Fibroblast of skin of left quadriceps (primary cell): ENCODE results near the gene MDGA2.

Experiments
- DNase-seq, 2 experiments: peaks; one replicate each; pipeline ENCODE4 v3.0.0-alpha.2; 2013; ENCODE audit warnings: low read depth in 2 of 2

Gene MDGA2

GRCh38 chr14:47490353-47490752 lies 185.1 kb downstream of the MDGA2 start:
- no peak for DNase-seq

GRCh38 chr14:47485421-47485820 lies 190.0 kb downstream of the MDGA2 start:
- DNase-seq = no peak

- DNase-seq = no peak
Observed at GRCh38 chr14:47483449-47483848, 192.0 kb downstream of the MDGA2 start.

- DNase-seq = no peak
Observed at GRCh38 chr14:47471075-47471474, 204.3 kb downstream of the MDGA2 start.

- no peak for DNase-seq
Observed at GRCh38 chr14:47466916-47467315, 208.5 kb downstream of the MDGA2 start.

- DNase-seq = no peak
Observed at GRCh38 chr14:47454025-47454424, 221.4 kb downstream of the MDGA2 start.

- no peak for DNase-seq
Observed at GRCh38 chr14:47447076-47447475, 228.3 kb downstream of the MDGA2 start.

- no peak for DNase-seq
Observed at GRCh38 chr14:47442211-47442610, 233.2 kb downstream of the MDGA2 start.

- DNase-seq = no peak
Observed at GRCh38 chr14:47439953-47440352, 235.5 kb downstream of the MDGA2 start.

- DNase-seq = peak; percentile 63 to 65
Observed at GRCh38 chr14:47438650-47439140, 236.7 kb downstream of the MDGA2 start.

GRCh38 chr14:47435331-47435965 lies 240.0 kb downstream of the MDGA2 start:
- DNase-seq = no peak

GRCh38 chr14:47427629-47428028 lies 247.8 kb downstream of the MDGA2 start:
- DNase-seq = no peak

- DNase-seq = no peak
Observed at GRCh38 chr14:47425302-47425701, 250.1 kb downstream of the MDGA2 start.

GRCh38 chr14:47422191-47422590 lies 253.2 kb downstream of the MDGA2 start:
- no peak for DNase-seq

- no peak for DNase-seq
Observed at GRCh38 chr14:47411523-47411922, 263.9 kb downstream of the MDGA2 start.

GRCh38 chr14:47392326-47392725 lies 283.1 kb downstream of the MDGA2 start:
- DNase-seq = peak in 1 of 2 experiments; percentile 3

GRCh38 chr14:47390831-47391504 lies 284.4 kb downstream of the MDGA2 start:
- no peak for DNase-seq

- DNase-seq = no peak
Observed at GRCh38 chr14:47389535-47389934, 285.9 kb downstream of the MDGA2 start.

- DNase-seq = no peak
Observed at GRCh38 chr14:47366006-47366405, 309.4 kb downstream of the MDGA2 start.

- no peak for DNase-seq
Observed at GRCh38 chr14:47365233-47365632, 310.2 kb downstream of the MDGA2 start.

GRCh38 chr14:47353186-47353585 lies 322.2 kb downstream of the MDGA2 start:
- no peak for DNase-seq

GRCh38 chr14:47346849-47347248 lies 328.6 kb downstream of the MDGA2 start:
- DNase-seq = no peak

GRCh38 chr14:47345016-47345415 lies 330.4 kb downstream of the MDGA2 start:
- DNase-seq = no peak
